ENCODE measurements around the gene GCHFR.

GCHFR gene

GRCh38 chr15:40763801-40764628, at the start of gene GCHFR:
GCHFR (plus strand) TSS chr15:40764068; CDS start chr15:40764181, 113 bp downstream.
- peak; percentile 74 for DNase-seq

- no peak for DNase-seq
These were observed 49.7 kb upstream of the GCHFR start for GRCh38 chr15:40714144-40714543.

GRCh38 chr15:40716165-40716564, 47.7 kb upstream of the GCHFR start:
- DNase-seq: no peak

GRCh38 chr15:40721701-40722100, 42.2 kb upstream of the GCHFR start:
- DNase-seq: no peak

GRCh38 chr15:40722354-40722753, 41.5 kb upstream of the GCHFR start:
- no peak for DNase-seq

GRCh38 chr15:40722934-40723333, 40.9 kb upstream of the GCHFR start:
- no peak for DNase-seq

DNA sequence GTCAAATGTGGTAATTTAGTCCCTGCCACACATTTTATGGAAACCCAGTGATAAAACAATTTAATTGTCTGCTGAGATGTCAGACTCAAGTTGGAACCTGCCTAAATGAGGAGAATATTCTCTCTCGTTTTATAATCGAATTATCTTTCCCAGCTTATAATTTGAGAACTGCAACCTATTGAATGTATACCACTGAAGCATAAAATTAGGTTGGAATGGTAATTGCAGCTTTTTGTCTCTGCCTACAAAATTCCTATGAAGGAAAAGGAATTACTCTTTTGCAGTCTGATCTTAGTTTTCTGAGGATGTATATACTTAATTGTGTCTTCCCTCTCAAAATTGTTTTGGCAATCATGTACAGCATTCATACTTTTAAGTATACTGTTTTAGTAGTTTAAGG, 39.9 kb upstream of the GCHFR start:
- no peak for DNase-seq

DNA sequence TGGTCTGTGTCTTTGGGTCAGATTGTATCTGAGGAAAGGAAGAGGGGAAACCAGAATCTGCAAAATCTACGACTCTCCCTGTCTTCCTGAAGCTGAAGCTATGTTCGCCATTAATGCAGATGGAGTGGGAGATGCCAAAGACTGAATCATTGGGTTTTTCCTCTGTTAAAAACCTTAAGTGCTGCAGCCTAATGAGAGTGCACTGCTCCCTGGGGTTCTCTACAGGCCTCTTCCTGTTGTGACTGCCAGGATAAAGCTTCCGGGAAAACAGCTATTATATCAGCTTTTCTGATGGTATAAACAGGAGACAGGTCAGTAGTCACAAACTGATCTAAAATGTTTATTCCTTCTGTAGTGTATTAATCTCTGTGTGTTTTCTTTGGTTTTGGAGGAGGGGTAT, 32.8 kb upstream of the GCHFR start:
- no peak for DNase-seq

- DNase-seq: no peak
These were observed 27.3 kb upstream of the GCHFR start for GRCh38 chr15:40736575-40736974.

DNA sequence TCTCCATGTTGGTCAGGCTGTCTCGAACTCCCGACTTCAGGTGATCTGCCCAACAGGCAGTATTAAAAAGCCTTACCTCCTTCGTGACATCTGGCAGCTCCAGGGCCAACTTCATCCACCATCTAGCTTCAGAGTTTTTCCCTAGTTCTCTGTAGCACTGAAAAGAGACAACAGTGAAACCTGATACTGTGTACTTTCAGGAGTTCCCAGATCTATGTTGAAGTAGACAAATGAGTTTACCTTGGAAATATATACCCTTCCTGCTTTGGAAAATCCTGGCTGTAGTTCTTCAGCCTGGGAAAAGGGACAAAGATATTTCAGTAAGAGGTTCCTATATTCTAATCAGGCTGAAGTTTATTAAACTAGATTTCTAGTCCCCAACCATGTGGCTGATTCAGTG, 26.8 kb upstream of the GCHFR start:
- DNase-seq: no peak

- no peak for DNase-seq
These were observed 24.8 kb upstream of the GCHFR start for GRCh38 chr15:40739047-40739446.

- no peak for DNase-seq
These were observed 24.0 kb upstream of the GCHFR start for GRCh38 chr15:40739854-40740253.

DNA sequence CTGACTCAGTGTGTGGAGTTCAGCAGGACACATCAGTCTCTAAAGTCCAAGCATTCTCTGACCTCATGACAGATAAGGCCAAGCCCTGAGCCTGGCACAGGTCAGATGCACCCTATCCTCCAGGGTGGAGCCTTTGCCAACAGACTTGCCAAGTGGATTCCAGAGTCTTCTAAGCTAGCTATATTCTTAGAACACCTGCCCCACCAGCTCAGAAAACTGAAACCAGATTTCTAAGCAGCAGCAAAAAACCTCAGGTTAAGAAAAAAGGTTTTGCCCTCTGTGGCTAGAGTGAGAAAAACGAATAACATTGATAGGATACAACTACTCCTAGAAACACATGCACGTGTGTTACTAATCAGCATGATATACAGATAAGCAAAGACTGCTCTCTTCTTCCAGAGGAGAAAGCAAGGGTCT, 20.4 kb upstream of the GCHFR start:
- no peak for DNase-seq

- DNase-seq: peak; percentile 81
These were observed 19.7 kb upstream of the GCHFR start for GRCh38 chr15:40743921-40744814.

GRCh38 chr15:40744815-40745152, 19.1 kb upstream of the GCHFR start:
- no peak for DNase-seq

DNA sequence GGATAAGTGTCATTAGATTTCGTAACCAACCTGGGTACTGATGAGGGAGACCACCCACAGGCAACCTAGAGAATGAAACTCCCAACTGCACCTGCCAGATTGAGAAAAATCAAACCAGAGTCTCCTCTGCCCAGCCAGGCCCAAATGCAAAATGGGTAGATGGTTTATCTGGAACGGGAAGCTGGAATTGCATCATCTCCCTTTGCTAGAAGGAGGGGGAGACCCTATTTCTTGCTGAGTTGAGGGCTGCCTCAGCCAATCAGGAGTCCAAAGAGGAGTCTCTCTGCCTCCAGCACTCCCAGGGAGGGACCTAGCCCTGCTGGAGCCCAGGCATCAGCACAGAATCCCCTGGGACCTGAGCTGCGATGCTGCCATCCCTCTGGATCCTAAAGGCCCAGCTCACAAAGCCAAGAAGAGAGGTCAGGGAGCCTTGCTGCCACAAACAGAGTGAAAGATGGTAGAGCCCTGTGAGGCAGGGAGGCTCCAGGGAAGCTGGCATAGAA, 16.9 kb upstream of the GCHFR start:
- DNase-seq: no peak

GRCh38 chr15:40747685-40748631, 15.9 kb upstream of the GCHFR start:
- no peak for DNase-seq

GRCh38 chr15:40749151-40749630, 14.7 kb upstream of the GCHFR start:
- no peak for DNase-seq

- no peak for DNase-seq
These were observed 13.0 kb upstream of the GCHFR start for GRCh38 chr15:40750885-40751284.

DNA sequence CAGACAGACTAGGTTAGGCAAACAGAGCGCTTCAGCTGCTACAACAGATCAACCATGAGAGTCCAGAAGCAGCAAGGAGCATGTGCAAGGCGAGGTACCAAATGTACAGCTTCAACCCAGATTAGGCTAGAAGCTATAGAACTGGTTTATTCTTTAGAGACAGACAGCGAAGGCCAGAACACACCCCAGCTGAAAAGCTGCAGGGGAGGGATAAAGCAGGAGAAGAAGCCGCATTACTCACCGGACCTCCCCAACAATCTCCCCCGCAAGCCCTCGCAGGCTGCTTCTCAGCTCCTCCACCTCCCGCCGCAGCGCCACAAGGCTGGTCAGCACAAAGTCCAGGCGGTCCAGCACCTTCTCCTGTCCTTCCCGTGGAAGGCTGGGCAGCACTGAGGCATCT, 12.1 kb upstream of the GCHFR start:
- DNase-seq: no peak

DNA sequence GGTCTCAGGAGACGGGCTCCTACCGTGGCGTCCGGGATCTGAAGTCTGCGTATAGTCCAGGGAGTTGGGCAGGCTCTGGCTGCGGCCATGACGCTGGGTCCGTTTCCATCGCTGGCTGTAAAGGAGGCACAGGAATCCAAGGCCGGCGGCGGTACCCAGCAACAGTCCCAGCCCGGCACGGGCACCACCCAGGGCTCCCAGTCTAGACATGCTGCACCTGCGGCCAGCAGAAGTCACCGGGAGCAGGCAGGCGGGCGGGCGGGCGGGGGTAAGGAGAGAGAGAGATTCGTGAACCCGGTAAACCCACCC, 9.3 kb upstream of the GCHFR start:
- DNase-seq: peak; percentile 33

DNA sequence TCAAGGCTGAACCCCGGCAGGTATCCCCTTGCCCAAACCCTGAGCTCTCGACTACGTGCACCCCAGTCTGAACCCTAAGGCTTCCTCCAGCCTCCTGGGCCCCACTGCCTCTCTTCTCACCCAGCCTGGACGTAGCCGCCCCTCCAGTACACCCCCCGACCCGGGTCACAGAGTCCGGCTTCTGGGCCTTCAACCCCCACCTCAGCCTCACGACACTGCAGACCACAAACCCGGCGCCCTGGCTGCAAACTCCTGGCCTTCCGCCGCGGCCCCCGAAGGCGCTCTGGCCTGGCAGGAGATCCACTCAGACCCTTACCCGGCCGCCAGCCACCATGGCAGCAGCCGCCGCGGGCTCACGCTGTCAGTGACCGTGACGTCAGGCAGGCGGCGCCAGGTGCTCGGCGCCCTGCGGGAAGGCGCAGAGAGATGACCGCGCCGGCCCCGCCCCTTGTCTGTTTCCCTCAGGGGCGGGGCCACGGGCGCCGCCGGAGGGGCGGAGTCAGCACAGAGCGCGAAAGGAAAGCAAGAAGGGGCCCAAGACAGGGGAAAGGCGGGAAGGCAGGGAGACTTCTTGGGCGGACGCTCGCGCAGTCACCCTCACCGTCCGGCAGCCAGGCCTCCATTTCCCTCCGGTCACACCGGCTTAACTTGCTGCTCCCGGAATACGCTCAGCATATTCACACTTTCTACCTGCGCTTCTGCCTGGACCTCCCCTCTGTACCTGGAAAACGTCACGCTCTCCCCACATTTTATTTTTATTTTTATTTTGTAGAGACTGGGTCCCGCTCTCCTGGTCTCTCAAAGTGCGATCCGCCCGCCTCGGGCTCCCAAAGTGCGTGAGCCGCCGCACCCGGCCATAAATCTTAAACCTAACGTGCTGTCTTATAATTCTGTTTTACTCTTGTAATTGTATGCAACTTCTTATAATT, 8.7 kb upstream of the GCHFR start, which contains the start of gene RMDN3:
Gene RMDN3 (minus strand): TSS at position 372 of the 929 bp plus-strand sequence. CDS start 471 bp downstream, outside the sequence.
- peak; percentile 94 for DNase-seq

Measured in CD4-positive, alpha-beta T cell treated with Interleukin-12 subunit alpha and Interleukin-12 subunit beta, for 1 hour (primary cell).